ENCODE measurements around the gene PANX2. TPM values are rescaled to one million over a fixed set of nuclear protein-coding genes. Genes with fewer than 3 reads are reported as not detected.

The PANX2 gene
- total RNA-seq, 2 donors from 2014 or later, result 3.8 to 8.0 TPM

DNA sequence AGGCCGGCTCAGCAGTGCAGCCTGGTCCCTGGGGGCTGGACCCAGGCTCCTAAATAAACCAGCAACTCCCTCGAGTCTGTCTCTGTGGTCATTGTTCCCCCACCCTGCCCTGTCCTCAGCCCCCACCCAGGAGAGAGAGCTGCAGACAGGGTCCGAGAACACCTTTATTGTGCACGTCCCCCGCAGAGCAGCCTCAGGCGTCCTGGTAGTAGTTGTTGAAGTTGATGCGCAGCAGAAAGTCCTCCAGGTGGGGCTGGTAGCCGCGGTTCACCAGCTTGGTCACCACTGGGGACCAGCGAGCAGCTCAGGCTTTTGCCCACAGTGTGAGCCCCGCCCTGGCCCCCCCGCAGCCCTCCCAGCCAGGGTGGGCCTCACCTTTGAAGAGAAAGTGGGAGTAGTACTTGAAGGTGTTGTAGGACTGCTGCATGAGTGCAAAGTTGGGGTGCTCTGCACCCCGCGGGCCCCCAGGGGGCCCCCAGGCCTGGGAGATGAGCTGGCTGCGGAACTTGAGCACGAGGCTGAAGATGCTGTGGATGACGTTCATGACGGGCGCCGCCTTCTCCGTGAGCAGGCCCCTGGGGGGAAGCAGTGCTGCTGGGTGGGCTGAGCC, 47.1 kb downstream of the PANX2 start:
- Mint-ChIP-seq H3K27me3 (ENCODE audit: low read depth) (no peaks in the 10 kb centered on the region), H3K9me3 (no peaks in the 10 kb centered on the region), H3K4me1 (ENCODE audit: low read depth) (no peaks in the 10 kb centered on the region), H3K27ac (no peak overlapping the region), H3K36me3 (ENCODE audit: insufficient read depth in 2 of 2) (peaks cover 2 to 16% of the 10 kb centered on the region in 2 donors), H3K4me3 (no peak overlapping the region)
- ATAC-seq (replicated peaks in 1 of 2) (no peak), DNase-seq (no peak)

DNA sequence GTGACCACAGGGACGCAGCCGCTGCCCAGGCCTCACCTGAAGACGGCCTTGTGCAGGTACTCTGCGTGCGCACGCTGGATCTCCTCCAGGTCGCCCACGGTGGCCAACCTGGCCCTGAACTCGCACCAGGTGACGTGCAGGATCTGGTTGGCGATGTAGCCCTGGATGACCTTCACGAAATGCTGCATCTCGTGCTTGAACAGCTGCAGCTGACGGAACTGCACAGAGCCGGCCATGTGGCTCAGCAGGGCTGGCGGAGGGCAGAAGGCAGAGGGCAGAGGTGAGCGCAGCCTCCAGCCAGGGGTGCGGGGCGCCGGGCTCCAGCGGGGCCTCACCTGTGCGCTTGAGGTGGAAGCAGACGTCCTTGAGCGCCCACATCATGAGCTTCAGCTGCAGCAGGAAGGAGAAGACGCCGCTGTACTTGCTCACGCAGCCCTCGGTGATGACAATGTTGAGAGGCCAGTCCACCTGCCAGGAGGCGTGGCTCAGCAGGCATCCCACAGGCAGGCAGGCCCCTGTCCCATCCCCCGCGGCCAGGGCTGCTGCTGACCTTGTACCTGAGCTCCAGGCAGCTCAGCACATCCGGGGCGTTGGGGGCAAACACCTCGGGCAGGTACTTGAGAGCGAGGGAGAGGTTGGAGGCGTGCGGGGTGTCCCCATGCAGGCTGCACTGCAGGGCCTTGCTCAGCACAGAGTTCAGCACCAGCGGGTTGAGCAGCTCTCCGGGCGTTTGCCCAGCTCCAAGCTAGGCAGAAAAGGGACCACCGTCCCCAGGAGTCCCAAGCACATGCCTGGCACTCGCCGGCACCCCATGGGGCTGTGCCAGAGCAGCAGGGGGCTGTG, 47.8 kb downstream of the PANX2 start:
- ATAC-seq (replicated peaks in 1 of 2) (no peak), DNase-seq (no peak)
- peaks cover 2 to 15% of the 10 kb centered on the region in 2 donors for H3K36me3 Mint-ChIP-seq (ENCODE audit: insufficient read depth in 2 of 2)
- H3K4me1 Mint-ChIP-seq (ENCODE audit: low read depth), result no peaks in the 10 kb centered on the region
- H3K4me3 Mint-ChIP-seq, result no peak overlapping the region
- no peak overlapping the region for H3K27ac Mint-ChIP-seq
- no peaks in the 10 kb centered on the region for H3K27me3 Mint-ChIP-seq (ENCODE audit: low read depth)
- H3K9me3 Mint-ChIP-seq, result no peaks in the 10 kb centered on the region

DNA sequence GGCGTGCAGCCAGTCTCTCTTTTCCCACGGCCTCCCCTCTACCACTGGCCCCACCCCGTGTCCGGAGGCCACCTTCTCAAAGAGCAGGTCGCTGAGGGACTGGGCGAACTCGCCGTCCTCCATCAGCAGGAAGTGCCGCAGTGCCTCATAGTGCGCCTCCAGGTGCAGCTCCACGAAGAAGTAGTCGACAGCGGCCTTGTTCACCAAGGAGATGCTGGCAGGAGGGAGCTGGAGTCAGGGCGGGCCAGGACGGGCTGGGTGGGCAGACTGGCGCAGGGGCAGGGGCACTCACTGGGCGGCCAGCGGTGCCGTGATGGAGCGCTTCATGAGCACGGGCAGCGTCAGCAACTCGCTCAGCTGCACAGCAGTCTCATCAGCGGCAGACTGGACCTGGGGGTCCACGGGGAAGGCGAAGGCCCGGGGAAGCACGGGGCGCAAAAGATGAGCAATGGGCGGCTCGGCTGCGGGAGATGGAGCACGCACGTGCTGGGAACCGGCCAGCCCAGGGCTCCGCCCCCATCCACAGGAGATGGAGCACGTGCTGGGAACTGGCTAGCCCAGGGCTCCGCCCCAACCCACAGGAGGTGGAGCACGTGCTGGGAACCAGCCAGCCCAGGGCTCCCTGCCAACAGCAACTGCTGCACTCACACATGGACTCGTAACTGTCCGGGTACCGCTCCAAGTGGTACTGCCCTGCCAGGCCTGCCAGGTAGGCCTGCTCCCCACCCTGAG, 48.6 kb downstream of the PANX2 start:
- ATAC-seq (replicated peaks in 1 of 2), result peak in 1 of 2 donors; percentile 12
- H3K27me3 Mint-ChIP-seq (ENCODE audit: low read depth), result no peaks in the 10 kb centered on the region
- H3K4me3 Mint-ChIP-seq, result no peak overlapping the region

DNA sequence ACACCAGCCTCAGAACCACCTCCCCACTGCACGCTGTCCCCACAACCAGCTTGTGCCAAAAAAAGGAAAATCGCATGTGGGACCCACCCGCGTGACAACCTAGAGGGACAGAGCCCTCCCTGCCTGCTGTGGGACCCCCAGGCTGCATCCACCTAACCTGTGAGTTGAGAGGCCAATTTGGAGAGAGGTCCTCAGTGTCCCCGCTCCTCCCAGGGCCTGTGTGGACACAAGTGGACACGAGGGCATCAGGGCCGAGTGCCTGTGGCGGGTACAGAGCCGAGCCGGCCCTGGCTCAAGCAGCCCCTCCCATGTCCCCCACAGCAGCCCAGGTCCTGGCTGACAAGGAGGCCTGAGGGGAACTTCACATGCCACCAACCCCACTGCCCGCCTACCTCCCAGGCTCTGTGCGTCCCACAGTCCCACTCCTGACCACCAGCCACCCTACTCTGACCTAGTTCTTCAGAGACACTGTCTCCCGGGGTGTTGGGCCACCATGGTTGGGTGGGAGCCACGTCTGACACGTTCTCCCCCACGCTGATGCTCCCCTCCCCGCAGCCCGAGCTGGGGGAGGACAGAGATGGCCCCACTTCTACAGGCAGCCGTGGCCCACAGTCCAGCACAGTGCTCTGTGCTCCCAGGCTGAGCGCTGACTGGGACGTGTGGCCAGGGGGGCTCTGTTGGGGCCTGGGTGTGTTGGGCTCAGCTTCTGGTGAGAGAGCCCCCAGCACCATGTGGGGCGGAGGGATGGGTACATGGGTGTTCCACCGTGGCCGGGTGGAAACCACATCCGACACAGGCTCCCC, 49.5 kb downstream of the PANX2 start:
- Mint-ChIP-seq H3K27me3 (ENCODE audit: low read depth) (no peaks in the 10 kb centered on the region), H3K36me3 (ENCODE audit: insufficient read depth in 2 of 2) (peaks cover 2 to 15% of the 10 kb centered on the region in 2 donors), H3K4me3 (no peak overlapping the region), H3K9me3 (no peaks in the 10 kb centered on the region), H3K4me1 (ENCODE audit: low read depth) (no peaks in the 10 kb centered on the region), H3K27ac (no peak overlapping the region)
- DNase-seq, result no peak
- ATAC-seq (replicated peaks in 1 of 2), result no peak

More for the DNA sequence above, 48.6 kb downstream of the PANX2 start:
- Mint-ChIP-seq H3K4me1 (ENCODE audit: low read depth) (no peaks in the 10 kb centered on the region), H3K9me3 (no peaks in the 10 kb centered on the region), H3K27ac (no peak overlapping the region), H3K36me3 (ENCODE audit: insufficient read depth in 2 of 2) (peaks cover 2 to 17% of the 10 kb centered on the region in 2 donors)
- no peak for DNase-seq

DNA sequence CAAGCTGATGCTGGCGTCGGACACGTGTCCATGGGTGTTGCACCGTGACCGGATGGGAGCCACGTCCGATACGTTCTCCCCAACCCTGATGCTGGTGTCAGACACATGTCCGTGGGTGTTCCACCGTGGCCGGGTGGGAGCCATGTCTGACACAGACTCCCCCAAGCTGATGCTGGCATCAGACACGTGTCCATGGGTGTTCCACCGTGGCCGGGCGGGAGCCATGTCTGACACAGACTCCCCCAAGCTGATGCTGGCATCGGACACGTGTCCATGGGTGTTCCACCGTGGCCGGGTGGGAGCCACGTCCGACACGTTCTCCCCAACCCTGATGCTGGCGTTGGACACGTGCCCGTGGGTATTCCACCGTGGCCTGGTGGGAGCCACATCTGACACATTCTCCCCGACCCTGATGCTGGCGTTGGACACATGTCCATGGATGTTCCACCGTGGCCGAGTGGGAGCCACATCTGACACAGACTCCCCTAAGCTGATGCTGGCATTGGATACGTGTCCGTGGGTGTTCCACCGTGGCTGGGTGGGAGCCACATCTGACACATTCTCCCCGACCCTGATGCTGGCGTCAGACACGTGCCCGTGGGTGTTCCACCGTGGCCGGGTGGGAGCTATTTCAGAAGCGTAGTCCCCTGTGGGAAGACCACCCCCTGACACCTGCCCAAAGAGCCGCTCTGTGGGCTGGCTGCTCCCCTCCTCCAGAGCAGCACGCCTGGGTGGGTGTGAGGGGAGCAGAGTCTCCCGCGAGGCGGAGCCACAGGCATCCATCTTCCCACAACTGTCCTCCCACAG, 50.3 kb downstream of the PANX2 start:
- Mint-ChIP-seq H3K4me3 (no peak overlapping the region), H3K27me3 (ENCODE audit: low read depth) (no peaks in the 10 kb centered on the region), H3K4me1 (ENCODE audit: low read depth) (no peaks in the 10 kb centered on the region), H3K9me3 (no peaks in the 10 kb centered on the region), H3K36me3 (ENCODE audit: insufficient read depth in 2 of 2) (peaks cover 2 to 18% of the 10 kb centered on the region in 2 donors), H3K27ac (no peak overlapping the region)
- no peak for DNase-seq
- no peak for ATAC-seq (replicated peaks in 1 of 2)

DNA sequence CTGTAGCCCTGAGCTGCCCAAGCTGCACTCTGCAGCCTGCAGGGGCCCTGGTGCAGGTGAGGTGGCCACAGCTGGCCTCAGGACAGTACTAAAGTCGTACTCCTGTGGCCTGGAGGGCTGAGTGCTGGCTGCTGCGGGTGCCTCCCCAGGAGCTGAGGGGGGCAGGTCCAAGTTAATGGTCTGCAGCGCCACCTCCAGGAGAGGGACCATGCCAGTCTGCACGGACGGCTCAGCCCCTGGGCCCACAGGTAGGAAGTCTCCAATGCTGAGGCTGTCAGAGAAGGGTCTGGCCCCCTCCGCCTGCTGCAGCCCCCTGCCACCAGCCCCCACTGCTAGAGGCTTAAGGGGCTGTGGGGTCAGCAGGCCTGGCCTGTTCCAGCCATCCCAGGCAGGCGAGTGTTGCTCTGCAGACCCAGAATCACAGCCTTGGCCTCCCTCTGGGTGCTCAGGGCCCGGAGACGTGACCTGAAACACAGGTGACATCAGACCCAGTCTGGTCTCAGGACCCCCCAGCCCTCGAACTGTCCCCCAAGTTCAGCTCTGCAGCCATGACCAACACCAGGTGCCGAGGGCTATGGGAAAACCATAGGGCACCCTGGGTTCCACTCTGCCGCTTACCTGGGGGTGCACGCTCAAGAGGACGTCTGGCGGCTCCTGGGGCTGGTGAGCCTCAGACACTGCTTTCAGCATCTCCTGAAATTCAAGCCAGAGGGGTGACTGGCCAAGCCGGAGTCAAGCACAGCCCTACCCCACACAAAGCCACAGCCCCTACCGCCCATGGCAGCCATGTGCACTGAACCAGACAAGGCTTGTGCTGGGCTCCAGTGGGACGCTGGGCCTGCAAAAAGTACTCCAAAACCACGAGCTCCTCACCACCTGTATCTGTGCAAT, 51.1 kb downstream of the PANX2 start:
- Mint-ChIP-seq H3K4me1 (ENCODE audit: low read depth) (no peaks in the 10 kb centered on the region), H3K9me3 (no peaks in the 10 kb centered on the region), H3K27ac (no peak overlapping the region), H3K4me3 (no peak overlapping the region), H3K36me3 (ENCODE audit: insufficient read depth in 2 of 2) (peaks cover 2 to 15% of the 10 kb centered on the region in 2 donors), H3K27me3 (ENCODE audit: low read depth) (no peaks in the 10 kb centered on the region)
- ATAC-seq (replicated peaks in 1 of 2) (no peak), DNase-seq (no peak)

DNA sequence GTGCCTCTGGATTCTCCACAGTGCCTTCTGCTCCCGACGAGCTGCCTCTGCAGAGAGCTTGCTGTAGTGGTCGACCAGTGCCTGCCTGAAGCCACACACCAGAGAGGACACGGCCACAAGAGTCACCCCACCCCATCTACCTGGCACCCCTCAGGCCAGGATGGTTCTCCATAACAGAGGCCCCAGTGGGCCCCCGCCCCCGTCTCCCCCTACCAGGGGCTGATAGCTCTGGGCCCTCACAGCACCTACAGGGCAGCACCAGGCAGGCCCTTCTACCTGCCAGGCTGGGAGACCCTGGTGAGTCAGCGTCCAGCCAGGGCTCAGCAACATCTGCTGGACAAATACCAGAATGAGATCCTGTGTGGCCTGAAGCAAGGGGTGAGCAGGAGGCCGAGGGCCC, 52.0 kb downstream of the PANX2 start:
- DNase-seq, result no peak
- H3K4me1 Mint-ChIP-seq (ENCODE audit: low read depth), result no peaks in the 10 kb centered on the region
- H3K4me3 Mint-ChIP-seq, result no peak overlapping the region
- H3K9me3 Mint-ChIP-seq, result no peaks in the 10 kb centered on the region
- H3K36me3 Mint-ChIP-seq (ENCODE audit: insufficient read depth in 2 of 2), result peaks cover 2 to 15% of the 10 kb centered on the region in 2 donors
- no peak overlapping the region for H3K27ac Mint-ChIP-seq
- no peak for ATAC-seq (replicated peaks in 1 of 2)
- H3K27me3 Mint-ChIP-seq (ENCODE audit: low read depth), result no peaks in the 10 kb centered on the region

DNA sequence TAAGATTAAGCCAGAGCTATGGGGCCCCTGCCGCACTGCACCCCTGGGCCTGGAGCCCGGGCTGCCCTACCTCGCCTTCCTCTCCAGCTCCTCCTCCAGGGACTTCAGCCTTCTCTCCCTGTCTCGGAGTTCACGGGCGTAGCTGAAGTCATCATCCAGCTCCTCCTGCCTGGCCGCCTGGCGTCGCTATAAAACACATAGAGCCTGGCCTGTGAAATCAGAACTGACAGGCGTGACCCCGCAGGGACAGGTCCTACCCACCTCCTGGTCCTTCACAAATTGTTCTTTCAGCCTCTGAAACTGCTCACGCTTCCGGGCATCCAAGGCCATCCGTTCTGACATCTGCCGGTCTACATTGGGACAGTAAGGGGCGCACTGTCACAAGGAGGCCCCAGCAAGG, 53.5 kb downstream of the PANX2 start:
- peaks cover 2 to 14% of the 10 kb centered on the region in 2 donors for H3K36me3 Mint-ChIP-seq (ENCODE audit: insufficient read depth in 2 of 2)
- H3K27ac Mint-ChIP-seq, result no peak overlapping the region
- H3K9me3 Mint-ChIP-seq, result no peaks in the 10 kb centered on the region
- ATAC-seq (replicated peaks in 1 of 2) (no peak), DNase-seq (no peak)
- no peaks in the 10 kb centered on the region for H3K27me3 Mint-ChIP-seq (ENCODE audit: low read depth)
- no peaks in the 10 kb centered on the region for H3K4me1 Mint-ChIP-seq (ENCODE audit: low read depth)
- H3K4me3 Mint-ChIP-seq, result no peak overlapping the region

DNA sequence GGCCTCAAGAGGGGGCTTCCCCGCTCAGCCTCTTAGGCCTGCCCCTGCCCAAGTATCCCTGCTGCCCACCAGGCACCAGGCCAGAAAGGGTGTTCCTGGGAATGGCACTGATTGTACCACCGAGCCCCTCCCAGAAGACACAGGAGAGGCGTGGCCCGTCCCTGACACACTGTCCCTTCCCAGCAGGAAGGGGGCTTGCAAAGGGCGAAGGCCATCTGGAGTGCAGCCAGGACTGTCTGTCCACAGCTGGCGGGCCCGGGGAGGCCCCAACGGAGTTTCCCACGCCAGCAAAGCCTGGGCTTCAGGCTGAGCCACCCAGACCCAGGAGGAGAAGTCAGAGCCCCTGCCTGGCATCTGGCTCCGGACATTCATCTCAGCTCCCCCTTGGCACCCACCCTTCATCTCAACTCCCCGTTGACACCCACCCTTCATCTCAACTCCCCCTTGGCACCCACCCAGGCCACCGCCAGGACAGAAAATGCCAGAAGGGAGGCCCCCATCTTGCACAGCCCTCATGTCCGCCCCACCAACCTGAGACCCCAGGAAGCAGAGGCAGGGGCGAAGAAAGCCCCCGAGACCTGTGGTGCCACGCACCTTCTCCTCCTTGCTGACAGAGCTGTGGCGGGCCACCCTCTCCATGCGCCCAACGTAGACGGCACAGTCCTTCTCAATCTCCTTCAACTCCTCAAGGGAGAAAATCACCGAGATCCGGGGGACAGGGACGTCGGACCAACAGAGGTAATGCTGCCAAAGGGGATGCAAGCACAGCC, 54.9 kb downstream of the PANX2 start:
- Mint-ChIP-seq H3K36me3 (ENCODE audit: insufficient read depth in 2 of 2) (peaks cover 2 to 15% of the 10 kb centered on the region in 2 donors), H3K27me3 (ENCODE audit: low read depth) (no peaks in the 10 kb centered on the region), H3K4me3 (no peak overlapping the region), H3K4me1 (ENCODE audit: low read depth) (no peaks in the 10 kb centered on the region), H3K9me3 (no peaks in the 10 kb centered on the region), H3K27ac (no peak overlapping the region)
- ATAC-seq (replicated peaks in 1 of 2) (no peak), DNase-seq (no peak)

DNA sequence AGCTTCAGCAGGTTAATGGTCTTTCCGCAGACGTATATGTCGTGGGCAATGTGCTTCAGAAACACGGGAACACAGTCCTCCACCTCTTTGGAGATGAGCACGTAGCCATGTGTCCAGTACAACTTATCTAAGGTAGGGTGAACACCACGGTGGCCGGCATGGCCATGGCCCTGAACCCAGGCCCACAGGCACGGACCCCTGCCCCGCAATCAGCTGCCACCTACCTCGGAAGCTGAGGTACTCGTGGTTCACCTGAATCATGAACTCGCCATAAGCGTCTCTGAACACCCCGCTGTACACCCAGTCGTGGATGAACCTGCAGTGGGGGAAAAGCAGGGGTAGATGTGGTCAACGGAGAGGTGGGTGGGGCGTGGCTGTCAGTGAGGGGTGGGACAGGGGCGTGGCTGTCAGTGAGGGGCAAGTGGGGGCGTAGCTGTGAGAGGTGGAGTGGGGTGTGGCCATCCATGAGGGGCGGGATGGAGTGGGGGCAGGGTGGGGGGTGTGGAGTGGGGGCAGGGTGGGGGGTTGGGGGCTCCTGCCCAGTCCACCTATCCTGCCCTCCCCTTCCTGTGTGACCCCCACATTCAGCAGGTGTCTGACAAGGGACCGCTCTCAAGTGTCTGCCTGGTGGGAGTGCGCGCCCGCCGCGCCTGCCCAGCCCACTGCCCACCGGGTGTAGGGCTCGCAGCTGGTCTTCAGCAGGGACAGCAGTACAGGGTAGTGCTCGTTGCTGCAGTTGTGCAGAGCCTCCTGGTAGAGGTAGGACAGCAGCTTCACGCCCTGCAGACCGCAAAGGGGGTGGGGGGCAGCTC, 55.7 kb downstream of the PANX2 start:
- Mint-ChIP-seq H3K4me3 (no peak overlapping the region), H3K4me1 (ENCODE audit: low read depth) (no peaks in the 10 kb centered on the region), H3K9me3 (no peaks in the 10 kb centered on the region), H3K27ac (no peak overlapping the region), H3K27me3 (ENCODE audit: low read depth) (no peaks in the 10 kb centered on the region), H3K36me3 (ENCODE audit: insufficient read depth in 2 of 2) (peaks cover 2 to 13% of the 10 kb centered on the region in 2 donors)
- DNase-seq (no peak), ATAC-seq (replicated peaks in 1 of 2) (no peak)

Measured in activated T-cell treated with anti-CD3 and anti-CD28 coated beads, Interleukin-2, amount 50 U/mL, for 72 hours (primary cell).